Osteocyte (in vitro differentiated cells): Measurements from ENCODE around the gene LYPD1. TPM values are rescaled to one million over a fixed set of nuclear protein-coding genes. Genes with fewer than 3 reads are reported as not detected.

Experiments
- DNase-seq: peaks from one replicate; pipeline ENCODE4 v3.0.0; 2021; ENCODE audit warnings: mixed read lengths; ENCODE audit not compliant: unreplicated experiment; ENCODE audit errors: extremely low spot score
- H3K27ac Mint-ChIP-seq: one replicate; pipeline ENCODE4 v1.8.0; 2021; ENCODE audit warnings: mild to moderate bottlenecking, mixed read lengths; ENCODE audit not compliant: unreplicated experiment
- H3K27me3 Mint-ChIP-seq: one replicate; pipeline ENCODE4 v1.8.0; 2021; ENCODE audit warnings: mixed read lengths; ENCODE audit not compliant: unreplicated experiment
- H3K36me3 Mint-ChIP-seq: one replicate; pipeline ENCODE4 v1.8.0; 2021; ENCODE audit warnings: mixed read lengths; ENCODE audit not compliant: unreplicated experiment
- H3K4me1 Mint-ChIP-seq: one replicate; pipeline ENCODE4 v1.8.0; 2021; ENCODE audit warnings: mixed read lengths; ENCODE audit not compliant: unreplicated experiment
- H3K4me3 Mint-ChIP-seq: one replicate; pipeline ENCODE4 v1.8.0; 2021; ENCODE audit warnings: mild to moderate bottlenecking, moderate library complexity, mixed read lengths; ENCODE audit not compliant: unreplicated experiment
- H3K9me3 Mint-ChIP-seq: one replicate; pipeline ENCODE4 v1.8.0; 2021; ENCODE audit warnings: mixed read lengths; ENCODE audit not compliant: unreplicated experiment
- long read RNA-seq: library from polyadenylated mRNA; unstranded; transcript quantifications from one replicate; pipeline ENCODE4 v2.0.0, GENCODE V29; 2021
- total RNA-seq: library from RNA; stranded (reverse); gene quantifications from 2 replicates; pipeline ENCODE4 v1.2.1, GENCODE V29; 2021
- TF ChIP-seq, protein P1 (sequence below): fragments of 200-600 bp; sonication (generic); IDR thresholded peaks from 2 replicates; pipeline ENCODE4 v1.5.0; 2021; ENCODE audit warnings: antibody characterized with exemption, mild to moderate bottlenecking, moderate library complexity

LYPD1 gene
- 0.18 and 0.19 TPM in 2 replicates for total RNA-seq
- long read RNA-seq = 0 reads

GRCh38 chr2:132669908-132670495, at the start of gene LYPD1:
Gene LYPD1 (minus strand): TSS chr2:132670205. CDS start chr2:132669932, 273 bp downstream.
- Mint-ChIP-seq H3K9me3 (no peaks in the 10 kb centered on the region), H3K4me3 (peak within 1 kb of the TSS; percentile 68), H3K4me1 (peaks cover 14% of the 10 kb centered on the region), H3K27ac (no peak within 1 kb of the TSS), H3K36me3 (no peaks in the 10 kb centered on the region), H3K27me3 (peaks cover 59% of the 10 kb centered on the region)
- TF ChIP-seq, protein P1, sequence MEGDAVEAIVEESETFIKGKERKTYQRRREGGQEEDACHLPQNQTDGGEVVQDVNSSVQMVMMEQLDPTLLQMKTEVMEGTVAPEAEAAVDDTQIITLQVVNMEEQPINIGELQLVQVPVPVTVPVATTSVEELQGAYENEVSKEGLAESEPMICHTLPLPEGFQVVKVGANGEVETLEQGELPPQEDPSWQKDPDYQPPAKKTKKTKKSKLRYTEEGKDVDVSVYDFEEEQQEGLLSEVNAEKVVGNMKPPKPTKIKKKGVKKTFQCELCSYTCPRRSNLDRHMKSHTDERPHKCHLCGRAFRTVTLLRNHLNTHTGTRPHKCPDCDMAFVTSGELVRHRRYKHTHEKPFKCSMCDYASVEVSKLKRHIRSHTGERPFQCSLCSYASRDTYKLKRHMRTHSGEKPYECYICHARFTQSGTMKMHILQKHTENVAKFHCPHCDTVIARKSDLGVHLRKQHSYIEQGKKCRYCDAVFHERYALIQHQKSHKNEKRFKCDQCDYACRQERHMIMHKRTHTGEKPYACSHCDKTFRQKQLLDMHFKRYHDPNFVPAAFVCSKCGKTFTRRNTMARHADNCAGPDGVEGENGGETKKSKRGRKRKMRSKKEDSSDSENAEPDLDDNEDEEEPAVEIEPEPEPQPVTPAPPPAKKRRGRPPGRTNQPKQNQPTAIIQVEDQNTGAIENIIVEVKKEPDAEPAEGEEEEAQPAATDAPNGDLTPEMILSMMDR = no peak
- no peak for DNase-seq

GRCh38 chr2:132719480-132719879, 49.5 kb upstream of the LYPD1 start:
- no peaks in the 10 kb centered on the region for H3K27me3 Mint-ChIP-seq
- H3K27ac Mint-ChIP-seq = no peak overlapping the region
- TF ChIP-seq, protein P1 = no peak
- H3K4me3 Mint-ChIP-seq = no peak overlapping the region
- H3K36me3 Mint-ChIP-seq = no peaks in the 10 kb centered on the region
- H3K4me1 Mint-ChIP-seq = no peaks in the 10 kb centered on the region
- peaks cover 9% of the 10 kb centered on the region for H3K9me3 Mint-ChIP-seq
- DNase-seq = no peak

GRCh38 chr2:132716954-132717353, 46.9 kb upstream of the LYPD1 start:
- no peak for DNase-seq

GRCh38 chr2:132715386-132716351, 45.7 kb upstream of the LYPD1 start:
- TF ChIP-seq, protein P1 = no peak
- Mint-ChIP-seq H3K27ac (no peak overlapping the region), H3K27me3 (no peaks in the 10 kb centered on the region), H3K36me3 (no peaks in the 10 kb centered on the region), H3K4me1 (no peaks in the 10 kb centered on the region), H3K9me3 (peaks cover 5% of the 10 kb centered on the region), H3K4me3 (no peak overlapping the region)
- DNase-seq = no peak

More at GRCh38 chr2:132716954-132717353, 46.9 kb upstream of the LYPD1 start:
- Mint-ChIP-seq H3K4me3 (no peak overlapping the region), H3K4me1 (no peaks in the 10 kb centered on the region), H3K27me3 (no peaks in the 10 kb centered on the region), H3K36me3 (no peaks in the 10 kb centered on the region), H3K9me3 (peaks cover 9% of the 10 kb centered on the region), H3K27ac (no peak overlapping the region)
- TF ChIP-seq, protein P1 = no peak

GRCh38 chr2:132703396-132703795, 33.4 kb upstream of the LYPD1 start:
- no peaks in the 10 kb centered on the region for H3K9me3 Mint-ChIP-seq
- H3K4me3 Mint-ChIP-seq = no peak overlapping the region
- H3K27me3 Mint-ChIP-seq = no peaks in the 10 kb centered on the region
- no peak for DNase-seq
- TF ChIP-seq, protein P1 = no peak
- H3K4me1 Mint-ChIP-seq = no peaks in the 10 kb centered on the region
- no peaks in the 10 kb centered on the region for H3K36me3 Mint-ChIP-seq
- H3K27ac Mint-ChIP-seq = no peak overlapping the region
